Uterus (tissue), 2 donors: Measurements from ENCODE around the gene RHAG.
"Not testable (repeated sequence)": the region's sequence is repeated elsewhere in the genome, so short reads cannot be mapped to it uniquely, and the experiment has no call there.

ENCODE experiments used
- CTCF ChIP-seq, 4 experiments: fragments of 200-600 bp in 2 of 4; fragments of 450-650 bp in 2 of 4; sonication (generic) in 2 of 4; IDR thresholded peaks; one replicate each; pipeline ENCODE4 v1.5.1; 2016 to 2019; ENCODE audit warnings: antibody characterized with exemption in 4 of 4, mild to moderate bottlenecking in 2 of 4, moderate library complexity in 1 of 4
- POLR2A ChIP-seq, 2 donors: fragments of 450-650 bp; IDR thresholded peaks; one replicate each; pipeline ENCODE4 v1.6.1; 2016; ENCODE audit warnings: antibody characterized with exemption in 2 of 2, mild to moderate bottlenecking in 1 of 2, moderate library complexity in 1 of 2

- not testable (repeated sequence) for TF ChIP-seq CTCF, POLR2A (IDR thresholded peaks at IDR 0.05)
These were observed 28.4 kb downstream of the RHAG start for GRCh38 chr6:49608275-49608674.
